ENCODE results near the gene LRRN1. TPM values are rescaled to one million over a fixed set of nuclear protein-coding genes. Genes with fewer than 3 reads are reported as not detected.

The LRRN1 gene
- not detected in 2 replicates for total RNA-seq

- no peak within 1 kb of the TSS for H3K27ac Mint-ChIP-seq
- intact Hi-C loops (cut with micrococcal nuclease): no loop called here
- no peaks in the 10 kb centered on the region for H3K9me3 Mint-ChIP-seq
- no peak for DNase-seq (ENCODE audit: low spot score)
- H3K4me3 Mint-ChIP-seq (ENCODE audit: low read depth): peak within 1 kb of the TSS; percentile 68
- H3K27me3 Mint-ChIP-seq (ENCODE audit: low read depth): peaks cover 54% of the 10 kb centered on the region
- peaks cover 7% of the 10 kb centered on the region for H3K4me1 Mint-ChIP-seq (ENCODE audit: low read depth)
- no peaks in the 10 kb centered on the region for H3K36me3 Mint-ChIP-seq (ENCODE audit: low read depth)
Observed at GRCh38 chr3:3799173-3800079, at the start of gene LRRN1. Gene LRRN1, plus strand, starts transcription at chr3:3799431. Its CDS starts 45,211 bp downstream, at chr3:3844642.

- Mint-ChIP-seq H3K4me1 (ENCODE audit: low read depth) (no peaks in the 10 kb centered on the region), H3K9me3 (no peaks in the 10 kb centered on the region), H3K27me3 (ENCODE audit: low read depth) (no peaks in the 10 kb centered on the region), H3K27ac (no peak overlapping the region), H3K36me3 (ENCODE audit: low read depth) (no peaks in the 10 kb centered on the region), H3K4me3 (ENCODE audit: low read depth) (no peak overlapping the region)
- intact Hi-C loops (cut with micrococcal nuclease): no loop called here
- DNase-seq (ENCODE audit: low spot score): no peak
Observed at GRCh38 chr3:3753416-3753815, 45.8 kb upstream of the LRRN1 start.

GRCh38 chr3:3765661-3766060, 33.6 kb upstream of the LRRN1 start:
- Mint-ChIP-seq H3K4me3 (ENCODE audit: low read depth) (no peak overlapping the region), H3K4me1 (ENCODE audit: low read depth) (no peaks in the 10 kb centered on the region), H3K9me3 (no peaks in the 10 kb centered on the region), H3K36me3 (ENCODE audit: low read depth) (no peaks in the 10 kb centered on the region), H3K27ac (no peak overlapping the region), H3K27me3 (ENCODE audit: low read depth) (no peaks in the 10 kb centered on the region)
- intact Hi-C loops (cut with micrococcal nuclease): no loop called here
- DNase-seq (ENCODE audit: low spot score): no peak

- no peaks in the 10 kb centered on the region for H3K4me1 Mint-ChIP-seq (ENCODE audit: low read depth)
- no peaks in the 10 kb centered on the region for H3K36me3 Mint-ChIP-seq (ENCODE audit: low read depth)
- intact Hi-C loops (cut with micrococcal nuclease): no loop called here
- no peak for DNase-seq (ENCODE audit: low spot score)
- no peak overlapping the region for H3K27ac Mint-ChIP-seq
- no peaks in the 10 kb centered on the region for H3K27me3 Mint-ChIP-seq (ENCODE audit: low read depth)
- no peaks in the 10 kb centered on the region for H3K9me3 Mint-ChIP-seq
- H3K4me3 Mint-ChIP-seq (ENCODE audit: low read depth): no peak overlapping the region
Observed at GRCh38 chr3:3766140-3766539, 33.1 kb upstream of the LRRN1 start.

GRCh38 chr3:3771094-3771493, 28.1 kb upstream of the LRRN1 start:
- DNase-seq (ENCODE audit: low spot score): no peak
- intact Hi-C loops (cut with micrococcal nuclease): no loop called here
- H3K36me3 Mint-ChIP-seq (ENCODE audit: low read depth): no peaks in the 10 kb centered on the region
- no peaks in the 10 kb centered on the region for H3K4me1 Mint-ChIP-seq (ENCODE audit: low read depth)
- peaks cover 4% of the 10 kb centered on the region for H3K9me3 Mint-ChIP-seq
- no peak overlapping the region for H3K4me3 Mint-ChIP-seq (ENCODE audit: low read depth)
- H3K27me3 Mint-ChIP-seq (ENCODE audit: low read depth): no peaks in the 10 kb centered on the region
- H3K27ac Mint-ChIP-seq: no peak overlapping the region

GRCh38 chr3:3771567-3771966, 27.7 kb upstream of the LRRN1 start:
- no peak overlapping the region for H3K27ac Mint-ChIP-seq
- H3K4me1 Mint-ChIP-seq (ENCODE audit: low read depth): no peaks in the 10 kb centered on the region
- H3K27me3 Mint-ChIP-seq (ENCODE audit: low read depth): no peaks in the 10 kb centered on the region
- H3K9me3 Mint-ChIP-seq: peaks cover 4% of the 10 kb centered on the region
- intact Hi-C loops (cut with micrococcal nuclease): no loop called here
- H3K36me3 Mint-ChIP-seq (ENCODE audit: low read depth): no peaks in the 10 kb centered on the region
- DNase-seq (ENCODE audit: low spot score): no peak
- H3K4me3 Mint-ChIP-seq (ENCODE audit: low read depth): no peak overlapping the region

GRCh38 chr3:3772338-3772737, 26.9 kb upstream of the LRRN1 start:
- Mint-ChIP-seq H3K4me1 (ENCODE audit: low read depth) (no peaks in the 10 kb centered on the region), H3K27ac (no peak overlapping the region), H3K4me3 (ENCODE audit: low read depth) (no peak overlapping the region), H3K36me3 (ENCODE audit: low read depth) (no peaks in the 10 kb centered on the region), H3K27me3 (ENCODE audit: low read depth) (no peaks in the 10 kb centered on the region), H3K9me3 (peaks cover 4% of the 10 kb centered on the region)
- DNase-seq (ENCODE audit: low spot score): no peak
- intact Hi-C loops (cut with micrococcal nuclease): no loop called here

GRCh38 chr3:3772920-3773319, 26.3 kb upstream of the LRRN1 start:
- Mint-ChIP-seq H3K4me3 (ENCODE audit: low read depth) (no peak overlapping the region), H3K27ac (no peak overlapping the region), H3K4me1 (ENCODE audit: low read depth) (no peaks in the 10 kb centered on the region), H3K9me3 (peaks cover 4% of the 10 kb centered on the region), H3K27me3 (ENCODE audit: low read depth) (no peaks in the 10 kb centered on the region), H3K36me3 (ENCODE audit: low read depth) (no peaks in the 10 kb centered on the region)
- intact Hi-C loops (cut with micrococcal nuclease): no loop called here
- no peak for DNase-seq (ENCODE audit: low spot score)

- H3K9me3 Mint-ChIP-seq: peaks cover 4% of the 10 kb centered on the region
- H3K27ac Mint-ChIP-seq: no peak overlapping the region
- intact Hi-C loops (cut with micrococcal nuclease): no loop called here
- H3K27me3 Mint-ChIP-seq (ENCODE audit: low read depth): no peaks in the 10 kb centered on the region
- H3K4me3 Mint-ChIP-seq (ENCODE audit: low read depth): no peak overlapping the region
- no peak for DNase-seq (ENCODE audit: low spot score)
- no peaks in the 10 kb centered on the region for H3K4me1 Mint-ChIP-seq (ENCODE audit: low read depth)
- H3K36me3 Mint-ChIP-seq (ENCODE audit: low read depth): no peaks in the 10 kb centered on the region
Observed at GRCh38 chr3:3776607-3777006, 22.6 kb upstream of the LRRN1 start.

- Mint-ChIP-seq H3K9me3 (peaks cover 4% of the 10 kb centered on the region), H3K27me3 (ENCODE audit: low read depth) (no peaks in the 10 kb centered on the region), H3K27ac (no peak overlapping the region), H3K4me3 (ENCODE audit: low read depth) (no peak overlapping the region), H3K36me3 (ENCODE audit: low read depth) (no peaks in the 10 kb centered on the region), H3K4me1 (ENCODE audit: low read depth) (no peaks in the 10 kb centered on the region)
- DNase-seq (ENCODE audit: low spot score): no peak
- intact Hi-C loops (cut with micrococcal nuclease): no loop called here
Observed at GRCh38 chr3:3778216-3778615, 21.0 kb upstream of the LRRN1 start.

- H3K4me1 Mint-ChIP-seq (ENCODE audit: low read depth): no peaks in the 10 kb centered on the region
- no peak for DNase-seq (ENCODE audit: low spot score)
- H3K27me3 Mint-ChIP-seq (ENCODE audit: low read depth): no peaks in the 10 kb centered on the region
- no peak overlapping the region for H3K27ac Mint-ChIP-seq
- H3K9me3 Mint-ChIP-seq: peaks cover 4% of the 10 kb centered on the region
- intact Hi-C loops (cut with micrococcal nuclease): no loop called here
- no peak overlapping the region for H3K4me3 Mint-ChIP-seq (ENCODE audit: low read depth)
- no peaks in the 10 kb centered on the region for H3K36me3 Mint-ChIP-seq (ENCODE audit: low read depth)
Observed at GRCh38 chr3:3778641-3779270, 20.5 kb upstream of the LRRN1 start.

- H3K4me1 Mint-ChIP-seq (ENCODE audit: low read depth): no peaks in the 10 kb centered on the region
- intact Hi-C loops (cut with micrococcal nuclease): no loop called here
- H3K4me3 Mint-ChIP-seq (ENCODE audit: low read depth): no peak overlapping the region
- no peaks in the 10 kb centered on the region for H3K27me3 Mint-ChIP-seq (ENCODE audit: low read depth)
- no peak for DNase-seq (ENCODE audit: low spot score)
- no peaks in the 10 kb centered on the region for H3K36me3 Mint-ChIP-seq (ENCODE audit: low read depth)
- H3K27ac Mint-ChIP-seq: no peak overlapping the region
- H3K9me3 Mint-ChIP-seq: no peaks in the 10 kb centered on the region
Observed at GRCh38 chr3:3782457-3782856, 16.8 kb upstream of the LRRN1 start.

GRCh38 chr3:3783210-3783609, 16.0 kb upstream of the LRRN1 start:
- no peak overlapping the region for H3K4me3 Mint-ChIP-seq (ENCODE audit: low read depth)
- intact Hi-C loops (cut with micrococcal nuclease): no loop called here
- H3K27me3 Mint-ChIP-seq (ENCODE audit: low read depth): no peaks in the 10 kb centered on the region
- H3K36me3 Mint-ChIP-seq (ENCODE audit: low read depth): no peaks in the 10 kb centered on the region
- no peaks in the 10 kb centered on the region for H3K4me1 Mint-ChIP-seq (ENCODE audit: low read depth)
- no peak for DNase-seq (ENCODE audit: low spot score)
- no peaks in the 10 kb centered on the region for H3K9me3 Mint-ChIP-seq
- no peak overlapping the region for H3K27ac Mint-ChIP-seq
